ENCODE data around the gene XCL1. TPM values are rescaled to one million over a fixed set of nuclear protein-coding genes. Genes with fewer than 3 reads are reported as not detected.

Gene XCL1
- total and polyA plus RNA-seq, 2 of the 13 experiments (the other 11 are each of a cell fraction or from before 2014, with no cell fraction given): 2.5 to 7.6 TPM

- TF ChIP-seq ZNF318 (CRISPR knock-in tag; IDR thresholded peaks at IDR 0.05) (no peak), CENPX (CRISPR knock-in tag; IDR thresholded peaks at IDR 0.05) (no peak), ZNF160 (CRISPR knock-in tag; IDR thresholded peaks at IDR 0.05) (no peak), ZNF574 (CRISPR knock-in tag; IDR thresholded peaks at IDR 0.05) (no peak), MAFF (IDR thresholded peaks at IDR 0.05; ENCODE audit: low read depth, low read length) (no peak), CHD2 (IDR thresholded peaks at IDR 0.05; ENCODE audit: low read depth, low read length) (no peak), ZBTB42 (CRISPR knock-in tag; IDR thresholded peaks at IDR 0.05) (no peak), MIER3 (CRISPR knock-in tag; IDR thresholded peaks at IDR 0.05; ENCODE audit: borderline replicate concordance) (no peak), ARID3A (IDR thresholded peaks at IDR 0.05; ENCODE audit: low read depth, low read length) (no peak), ATRX (CRISPR knock-in tag; IDR thresholded peaks at IDR 0.05; ENCODE audit: borderline replicate concordance) (no peak), MXI1 (IDR thresholded peaks at IDR 0.05; ENCODE audit: borderline replicate concordance, low read depth, low read length) (no peak)
Observed at GRCh38 chr1:168606096-168606495, 29.7 kb downstream of the XCL1 start (continued).
